OCI-LY7 (cell line): ENCODE results near the gene PHF19.

Source experiments
- EZH2phosphoT487 ChIP-seq: fragments of 200-600 bp; sonication (generic); IDR thresholded peaks from 2 replicates; pipeline ENCODE4 v1.6.1; 2018; ENCODE audit warnings: low read depth, borderline replicate concordance, mild to moderate bottlenecking, mixed run types, antibody characterized with exemption, low read length, moderate library complexity, mixed read lengths
- TF ChIP-seq, protein P1 (sequence below): fragments of 200-600 bp; sonication (generic); conservative IDR thresholded peaks from 2 replicates; pipeline ENCODE4 v1.5.1; 2014; ENCODE audit warnings: mild to moderate bottlenecking, antibody characterized with exemption, low read length, moderate library complexity, mixed read lengths

DNA sequence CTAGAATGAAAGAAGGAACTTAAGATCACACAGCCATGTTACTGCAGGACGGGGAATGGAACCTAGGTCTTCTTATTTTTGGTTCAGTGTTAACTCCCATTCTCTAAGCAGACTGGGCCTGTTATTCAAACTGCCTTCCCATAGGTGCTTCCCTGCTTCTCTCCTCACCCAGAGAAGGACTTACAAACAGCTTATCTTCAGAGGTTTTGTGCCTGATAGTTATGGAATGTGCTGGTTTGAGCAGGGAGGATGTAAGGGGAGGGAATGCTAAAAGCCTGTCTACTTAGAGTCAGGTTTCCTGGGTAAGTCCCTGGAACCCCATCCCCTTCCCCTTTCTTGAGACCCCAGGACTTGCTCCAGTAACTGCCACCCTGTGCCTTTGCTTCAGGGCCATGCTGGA, 30.1 kb downstream of the PHF19 start:
- TF ChIP-seq, protein P1, sequence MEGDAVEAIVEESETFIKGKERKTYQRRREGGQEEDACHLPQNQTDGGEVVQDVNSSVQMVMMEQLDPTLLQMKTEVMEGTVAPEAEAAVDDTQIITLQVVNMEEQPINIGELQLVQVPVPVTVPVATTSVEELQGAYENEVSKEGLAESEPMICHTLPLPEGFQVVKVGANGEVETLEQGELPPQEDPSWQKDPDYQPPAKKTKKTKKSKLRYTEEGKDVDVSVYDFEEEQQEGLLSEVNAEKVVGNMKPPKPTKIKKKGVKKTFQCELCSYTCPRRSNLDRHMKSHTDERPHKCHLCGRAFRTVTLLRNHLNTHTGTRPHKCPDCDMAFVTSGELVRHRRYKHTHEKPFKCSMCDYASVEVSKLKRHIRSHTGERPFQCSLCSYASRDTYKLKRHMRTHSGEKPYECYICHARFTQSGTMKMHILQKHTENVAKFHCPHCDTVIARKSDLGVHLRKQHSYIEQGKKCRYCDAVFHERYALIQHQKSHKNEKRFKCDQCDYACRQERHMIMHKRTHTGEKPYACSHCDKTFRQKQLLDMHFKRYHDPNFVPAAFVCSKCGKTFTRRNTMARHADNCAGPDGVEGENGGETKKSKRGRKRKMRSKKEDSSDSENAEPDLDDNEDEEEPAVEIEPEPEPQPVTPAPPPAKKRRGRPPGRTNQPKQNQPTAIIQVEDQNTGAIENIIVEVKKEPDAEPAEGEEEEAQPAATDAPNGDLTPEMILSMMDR, result no peak
- TF ChIP-seq EZH2phosphoT487, result no peak
